ENCODE measurements around the gene ADAMTS14.

GRCh38 chr10:70659306-70659705 lies 13.0 kb upstream of the ADAMTS14 start:
- no peak for TF ChIP-seq CTCF (IDR thresholded peaks at IDR 0.05; ENCODE audit: insufficient read depth, low read depth, low read length)
- TF ChIP-seq EZH2 (IDR thresholded peaks at IDR 0.05; ENCODE audit: insufficient read depth, low read length), result no peak

Data from astrocyte (in vitro differentiated cells and primary cell).